Motor neuron (in vitro differentiated cells): Measurements from ENCODE around the gene RASIP1. TPM values are rescaled to one million over a fixed set of nuclear protein-coding genes. Genes with fewer than 3 reads are reported as not detected.

Experiments used
- ATAC-seq, 8 experiments: fragments of 200-7000 bp; cut with Tn5 transposase; replicated peaks in 6 of 8; 2 replicates each; pipeline ENCODE4 v1.8.0; 2021; ENCODE audit warnings: mild to moderate bottlenecking in 8 of 8, moderate library complexity in 8 of 8
- H3K27ac ChIP-seq, 2 donors: fragments of 250-450 bp; sonication (Bioruptor Pico); 2 replicates each; pipeline ENCODE4 v1.9.0; 2021; ENCODE audit warnings: antibody characterized with exemption in 2 of 2, mild to moderate bottlenecking in 2 of 2, moderate library complexity in 1 of 2
- H3K4me1 ChIP-seq, 2 donors: fragments of 250-450 bp; sonication (Bioruptor Pico); replicated peaks in 1 of 2; 2 replicates each; pipeline ENCODE4 v1.6.1; 2021; ENCODE audit warnings: antibody characterized with exemption in 2 of 2, mild to moderate bottlenecking in 2 of 2, moderate library complexity in 1 of 2
- H3K4me3 ChIP-seq, 5 donors: fragments of 250-450 bp; sonication (Bioruptor Pico); 2 replicates each; pipeline ENCODE4 v1.9.0; 2021; ENCODE audit warnings: antibody characterized with exemption in 5 of 5, mild to moderate bottlenecking in 5 of 5, moderate library complexity in 4 of 5
- WGBS, 10 experiments: fragments of 450-650 bp; shearing (Covaris generic); methylation state at CpG; one replicate each; pipeline ENCODE4 v1.0.0; 2022; 5-methylcytosine and 5-hydroxymethylcytosine counted together
- in situ Hi-C, 9 experiments: fragments of 400-800 bp; cut with MboI; loops; one replicate each; pipeline ENCODE4 v1.15.0; 2021; ENCODE audit warnings: low sequenced_read_pairs in 9 of 9, low pct_unique_long_range_greater_than_20kb in 2 of 9; ENCODE audit not compliant: unreplicated experiment in 9 of 9
- total RNA-seq, 8 experiments: library from RNA; unstranded; fragments of 300-600 nt; gene quantifications; 2 replicates each; pipeline versions ENCODE4 v1.2.3 to v1.2.4, GENCODE V29; 2022

Gene RASIP1
- total RNA-seq, 8 experiments from 2014 or later, result 0.33 to 9.4 (median 0.42) TPM; not detected in 1

GRCh38 chr19:48738557-48739403 lies 1.6 kb downstream of the RASIP1 start:
- peak; percentile 86 to 92 (median 88) for ATAC-seq
- H3K27ac ChIP-seq, result peak overlapping the region; percentile 32 to 39
- peaks cover 10 to 15% of the 10 kb centered on the region in 2 donors for H3K4me1 ChIP-seq
- peak overlapping the region; percentile 40 to 45 (median 42) for H3K4me3 ChIP-seq
- in situ Hi-C loops, result no loop called here
- WGBS, 10 experiments, result 0% methylated on average over 4 of the region's 96 CpGs; no CpG with 5 or more reads in 8 of the 10 experiments

GRCh38 chr19:48737360-48737998 lies 2.9 kb downstream of the RASIP1 start:
- no peak for ATAC-seq
- no peak overlapping the region for H3K4me3 ChIP-seq
- WGBS, 10 experiments, result 45 to 100% (median 76%) methylated on average over 2 to 12 of the region's 22 CpGs; no CpG with 5 or more reads in 3 of the 10 experiments
- peaks cover 10 to 15% of the 10 kb centered on the region in 2 donors for H3K4me1 ChIP-seq
- in situ Hi-C loops, result no loop called here
- H3K27ac ChIP-seq, result no peak overlapping the region

DNA sequence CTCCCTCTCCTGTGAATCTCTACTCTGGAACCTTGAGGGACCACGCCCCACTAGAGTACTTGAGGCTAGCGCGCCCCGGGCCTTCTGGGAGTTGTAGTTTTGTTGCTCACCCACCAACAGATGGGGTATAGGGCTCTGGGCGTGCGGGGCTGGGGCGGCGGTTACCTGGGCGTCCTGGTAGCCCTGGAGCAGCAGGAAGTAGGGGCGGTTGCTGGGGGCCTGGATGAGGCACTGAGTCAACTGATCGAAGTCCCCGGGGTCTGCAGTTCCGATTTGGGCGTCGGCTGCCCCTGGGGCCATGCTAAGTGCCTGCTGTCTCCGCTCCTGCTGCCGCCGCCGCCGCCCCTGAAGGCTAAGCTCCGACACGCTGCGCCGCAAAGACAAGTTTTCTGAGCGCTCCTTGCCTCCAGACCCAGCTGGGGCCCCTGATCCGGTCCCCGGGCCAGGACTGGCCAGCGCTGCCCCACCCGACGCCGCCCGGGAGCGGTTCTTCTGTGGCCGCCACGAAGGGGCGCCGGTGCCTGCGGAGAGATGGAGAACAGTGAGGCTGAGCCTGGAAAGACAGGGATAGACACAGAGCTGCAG lies 5.3 kb downstream of the RASIP1 start:
- Histone ChIP-seq H3K27ac (no peak overlapping the region), H3K4me1 (peaks cover 4 to 7% of the 10 kb centered on the region in 2 donors), H3K4me3 (peak overlapping the region; percentile 23 to 27 (median 25))
- ATAC-seq, result peak in 4 of 8 experiments; percentile 2 to 69 (median 54)
- WGBS, 10 experiments, result 0 to 25% (median 3%) methylated on average over 1 to 10 of the region's 38 CpGs; no CpG with 5 or more reads in 3 of the 10 experiments
- in situ Hi-C loops, result no loop called here

DNA sequence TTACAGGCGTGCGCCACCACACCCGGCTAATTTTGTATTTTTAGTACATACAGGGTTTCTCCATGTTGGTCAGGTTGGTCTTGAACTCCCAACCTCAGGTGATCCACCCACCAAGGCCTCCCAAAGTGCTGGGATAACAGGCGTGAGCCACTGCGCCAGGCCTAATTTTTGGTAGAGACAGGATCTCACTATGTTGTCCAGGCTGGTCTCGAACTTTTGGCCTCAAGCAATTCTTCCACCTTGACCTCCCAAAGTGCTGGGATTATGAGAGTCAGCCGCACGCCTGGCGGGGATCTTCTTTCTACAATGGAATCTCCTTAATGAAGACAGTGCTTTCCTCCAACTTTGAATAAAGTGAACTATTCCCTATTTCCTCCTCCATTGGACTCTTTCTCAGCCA lies 5.8 kb downstream of the RASIP1 start:
- ATAC-seq, result no peak
- in situ Hi-C loops, result no loop called here
- peaks cover 0 to 7% of the 10 kb centered on the region in 2 donors for H3K4me1 ChIP-seq
- no peak overlapping the region for H3K4me3 ChIP-seq
- 74 to 100% (median 99%) methylated on average over 3 to 6 of the region's 9 CpGs; no CpG with 5 or more reads in 4 of the 10 experiments for WGBS, 10 experiments
- H3K27ac ChIP-seq, result no peak overlapping the region

DNA sequence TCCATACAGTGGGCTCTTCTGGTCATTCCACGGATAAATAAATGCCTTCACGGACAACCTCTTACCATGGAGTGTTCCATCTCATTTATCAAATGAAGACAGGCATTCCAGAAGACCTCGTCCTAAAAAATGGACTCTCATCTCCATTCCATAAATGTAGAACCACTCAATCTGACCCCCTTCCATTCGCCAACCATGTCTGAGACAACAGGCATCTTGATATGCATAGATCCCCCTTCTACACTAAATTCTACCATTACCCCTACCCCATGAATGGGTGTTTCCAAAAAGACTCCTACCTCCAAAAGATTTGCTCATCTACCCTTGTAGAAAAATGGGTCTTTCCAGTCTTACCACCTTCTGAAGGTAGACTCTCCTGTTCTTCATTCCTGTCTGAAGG lies 9.0 kb downstream of the RASIP1 start:
- no peak overlapping the region for H3K4me3 ChIP-seq
- H3K27ac ChIP-seq, result no peak overlapping the region
- in situ Hi-C loops, result no loop called here
- WGBS, 10 experiments, result 0 to 100% (median 61%) methylated on average over 1 to 4 of the region's 4 CpGs; no CpG with 5 or more reads in 2 of the 10 experiments
- ATAC-seq, result no peak
- peaks cover 0 to 3% of the 10 kb centered on the region in 2 donors for H3K4me1 ChIP-seq

DNA sequence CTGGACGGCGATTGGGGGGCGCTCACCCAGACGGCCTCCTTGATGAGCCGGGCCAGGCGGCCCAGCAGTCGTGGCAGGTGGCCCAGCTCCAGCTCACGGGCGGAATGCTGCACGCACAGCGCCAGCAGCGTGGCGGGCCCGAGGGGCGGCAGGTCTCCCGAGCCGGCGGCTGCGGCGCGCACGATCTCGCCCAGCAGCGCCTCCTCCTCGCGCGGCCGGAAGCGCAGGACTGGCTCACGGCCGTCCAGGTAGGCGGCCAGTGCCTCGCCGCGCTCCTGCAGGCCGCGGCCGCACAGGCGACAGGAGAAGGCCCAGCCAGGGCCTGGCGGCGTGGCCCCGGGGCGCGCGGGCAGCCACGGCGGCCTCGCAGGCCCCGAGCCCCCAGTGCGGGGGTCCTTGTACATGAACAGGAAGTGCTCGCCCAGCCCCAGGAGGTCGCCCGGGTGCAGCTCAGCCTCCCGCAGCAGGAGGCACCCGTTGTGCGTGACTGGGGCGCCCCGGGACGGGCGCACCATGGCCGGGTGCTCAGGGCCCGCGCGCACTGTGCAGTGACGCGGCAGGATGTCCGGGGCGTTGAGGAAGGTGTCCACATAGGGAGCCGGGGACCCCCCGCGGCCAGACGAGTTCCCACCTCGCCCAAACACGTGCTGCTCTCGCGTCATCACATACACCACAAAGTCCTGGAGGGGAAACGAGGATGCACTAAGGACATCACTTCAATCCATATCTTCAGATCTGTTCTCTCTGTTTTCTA lies 11.3 kb downstream of the RASIP1 start:
- in situ Hi-C loops, result no loop called here
- Histone ChIP-seq H3K4me3 (no peak overlapping the region), H3K27ac (no peak overlapping the region), H3K4me1 (peaks cover 9 to 10% of the 10 kb centered on the region in 2 donors)
- ATAC-seq, result peak in 1 of 8 experiments; percentile 74
- 26 to 95% (median 84%) methylated on average over 4 to 27 of the region's 77 CpGs; no CpG with 5 or more reads in 4 of the 10 experiments for WGBS, 10 experiments

- peak in 3 of 8 experiments; percentile 28 to 74 (median 42) for ATAC-seq
- peaks cover 9 to 10% of the 10 kb centered on the region in 2 donors for H3K4me1 ChIP-seq
- in situ Hi-C loops, result no loop called here
- 80 to 100% (median 86%) methylated on average over 1 to 2 of the region's 2 CpGs; no CpG with 5 or more reads in 4 of the 10 experiments for WGBS, 10 experiments
- H3K27ac ChIP-seq, result no peak overlapping the region
- H3K4me3 ChIP-seq, result no peak overlapping the region
These were observed 13.9 kb downstream of the RASIP1 start for GRCh38 chr19:48726556-48726955.

GRCh38 chr19:48724796-48725753 lies 15.3 kb downstream of the RASIP1 start:
- Histone ChIP-seq H3K27ac (peak overlapping the region; percentile 50 to 58), H3K4me3 (no peak overlapping the region), H3K4me1 (peaks cover 12 to 13% of the 10 kb centered on the region in 2 donors)
- in situ Hi-C loops, result no loop called here
- ATAC-seq, result peak in 5 of 8 experiments; percentile 11 to 29 (median 21)
- 0 to 100% (median 49%) methylated on average over 1 to 8 of the region's 11 CpGs for WGBS, 10 experiments

- ATAC-seq, result no peak
- peaks cover 20 to 27% of the 10 kb centered on the region in 2 donors for H3K4me1 ChIP-seq
- H3K4me3 ChIP-seq, result no peak overlapping the region
- WGBS, 10 experiments, result 40 to 100% (median 75%) methylated on average over 3 to 10 of the region's 11 CpGs; no CpG with 5 or more reads in 2 of the 10 experiments
- in situ Hi-C loops, result no loop called here
- no peak overlapping the region for H3K27ac ChIP-seq
These were observed 18.2 kb downstream of the RASIP1 start for GRCh38 chr19:48722196-48722708.

GRCh38 chr19:48720613-48721296 lies 19.7 kb downstream of the RASIP1 start:
- peak overlapping the region; percentile 50 to 81 (median 56) for H3K4me3 ChIP-seq
- in situ Hi-C loops, result no loop called here
- peaks cover 30 to 37% of the 10 kb centered on the region in 2 donors for H3K4me1 ChIP-seq
- WGBS, 10 experiments, result 0 to 3% (median 1%) methylated on average over 5 to 20 of the region's 42 CpGs; no CpG with 5 or more reads in 5 of the 10 experiments
- peak overlapping the region; percentile 82 to 87 for H3K27ac ChIP-seq
- peak; percentile 86 to 92 (median 89) for ATAC-seq

- H3K27ac ChIP-seq, result no peak overlapping the region
- in situ Hi-C loops, result no loop called here
- ATAC-seq, result peak in 5 of 8 experiments; percentile 0 to 27 (median 1)
- WGBS, 10 experiments, result 0 to 49% (median 7%) methylated on average over 2 to 5 of the region's 12 CpGs; no CpG with 5 or more reads in 5 of the 10 experiments
- H3K4me3 ChIP-seq, result peak overlapping the region in 3 of 5 donors; percentile 50 to 56 (median 53)
- H3K4me1 ChIP-seq, result peaks cover 27 to 35% of the 10 kb centered on the region in 2 donors
These were observed 20.2 kb downstream of the RASIP1 start for GRCh38 chr19:48720251-48720612.
